HEK293 (cell line): Measurements from ENCODE around the gene HYLS1.
A peak's percentile ranks its signal among the peaks of the same experiment; 100 is the strongest.

Source experiments
- CTCF ChIA-PET: fragments of 350-600 bp; formaldehyde crosslinking; extraction: SDS; loops from one replicate; lab custom pipeline; 2021; ENCODE audit warnings: antibody characterized with exemption; lab: Yijun Ruan, JAX
- POLR2A ChIA-PET: fragments of 300-600 bp; formaldehyde crosslinking; extraction: SDS; loops from one replicate; lab custom pipeline; 2020; ENCODE audit warnings: antibody characterized with exemption, inconsistent platforms; lab: Yijun Ruan, JAX
- H3K27ac ChIP-seq: fragments of 200-500 bp; sonication (Bioruptor generic); 2 replicates; pipeline ENCODE4 v1.5.1; 2014; ENCODE audit warnings: low read depth, low read length, control low read depth, inconsistent platforms; ENCODE audit errors: extremely low read depth
- H3K36me3 ChIP-seq, 2 experiments: fragments of 200-500 bp in 1 of 2; sonication (Bioruptor generic) in 1 of 2; 1 replicate in 1 of 2; 2 replicates in 1 of 2; pipeline ENCODE4 v1.5.1; 2014 to 2017; ENCODE audit warnings: inconsistent platforms in 2 of 2, low read length in 2 of 2; ENCODE audit not compliant: control insufficient read depth in 2 of 2, insufficient read depth in 1 of 2
- H3K4me1 ChIP-seq: fragments of 200-500 bp; sonication (Bioruptor generic); 2 replicates; pipeline ENCODE4 v1.5.1; 2014; ENCODE audit warnings: mild to moderate bottlenecking, low read length, inconsistent platforms; ENCODE audit not compliant: control insufficient read depth, insufficient read depth
- H3K4me3 ChIP-seq: 2 replicates; pipeline ENCODE4 v1.5.1; 2011; ENCODE audit warnings: low read depth, mild to moderate bottlenecking, control low read depth, low read length, moderate library complexity
- H3K9me3 ChIP-seq: fragments of 200-500 bp; sonication (Bioruptor generic); 2 replicates; pipeline ENCODE4 v1.5.1; 2014; ENCODE audit warnings: low read depth, low read length, inconsistent platforms; ENCODE audit not compliant: control insufficient read depth, insufficient read depth
- HOXA7 ChIP-seq: sonication (generic); formaldehyde crosslinking; IDR thresholded peaks from 2 replicates; pipeline ENCODE4 v1.8.1; 2022; ENCODE audit warnings: missing genetic modification reagents, borderline replicate concordance
- KLF10 ChIP-seq: fragments of 450-650 bp; IDR thresholded peaks from 2 replicates; pipeline ENCODE4 v1.5.1; 2018; ENCODE audit warnings: missing biosample characterization, mild to moderate bottlenecking, missing genetic modification characterization
- REPIN1 ChIP-seq: fragments of 450-650 bp; formaldehyde crosslinking; IDR thresholded peaks from 2 replicates; pipeline ENCODE4 v1.5.1; 2017; ENCODE audit warnings: missing biosample characterization, missing genetic modification characterization, low read depth
- WT1 ChIP-seq: fragments of 450-650 bp; formaldehyde crosslinking; IDR thresholded peaks from 2 replicates; pipeline ENCODE4 v1.5.1; 2016; ENCODE audit warnings: missing biosample characterization, missing genetic modification characterization
- YY1 ChIP-seq: fragments of 450-650 bp; formaldehyde crosslinking; IDR thresholded peaks from 2 replicates; pipeline ENCODE4 v1.5.1; 2018; ENCODE audit warnings: missing biosample characterization, missing genetic modification characterization
- ZBTB20 ChIP-seq: fragments of 450-650 bp; formaldehyde crosslinking; IDR thresholded peaks from 2 replicates; pipeline ENCODE4 v1.5.1; 2016; ENCODE audit warnings: missing biosample characterization, missing genetic modification characterization
- ZFP41 ChIP-seq: fragments of 450-650 bp; formaldehyde crosslinking; IDR thresholded peaks from 2 replicates; pipeline ENCODE4 v1.5.1; 2016; ENCODE audit warnings: missing biosample characterization, missing genetic modification characterization, borderline replicate concordance
- ZNF114 ChIP-seq: fragments of 450-650 bp; formaldehyde crosslinking; IDR thresholded peaks from 2 replicates; pipeline ENCODE4 v1.5.0; 2017; ENCODE audit warnings: missing biosample characterization, missing genetic modification characterization
- ZNF121 ChIP-seq: fragments of 450-650 bp; formaldehyde crosslinking; IDR thresholded peaks from 2 replicates; pipeline ENCODE4 v1.5.1; 2016; ENCODE audit warnings: missing biosample characterization, missing genetic modification characterization
- ZNF155 ChIP-seq: fragments of 450-650 bp; formaldehyde crosslinking; IDR thresholded peaks from 2 replicates; pipeline ENCODE4 v1.5.1; 2016; ENCODE audit warnings: missing biosample characterization, missing genetic modification characterization
- ZNF169 ChIP-seq: fragments of 450-650 bp; formaldehyde crosslinking; IDR thresholded peaks from 2 replicates; pipeline ENCODE4 v1.5.1; 2016; ENCODE audit warnings: missing biosample characterization, missing genetic modification characterization
- ZNF239 ChIP-seq: fragments of 450-650 bp; formaldehyde crosslinking; IDR thresholded peaks from 2 replicates; pipeline ENCODE4 v1.5.1; 2016; ENCODE audit warnings: missing biosample characterization, missing genetic modification characterization
- ZNF558 ChIP-seq: fragments of 450-650 bp; formaldehyde crosslinking; IDR thresholded peaks from 2 replicates; pipeline ENCODE4 v1.5.1; 2016; ENCODE audit warnings: missing biosample characterization, missing genetic modification characterization
- ZNF664 ChIP-seq: fragments of 450-650 bp; formaldehyde crosslinking; IDR thresholded peaks from 2 replicates; pipeline ENCODE4 v1.5.1; 2016; ENCODE audit warnings: missing biosample characterization, missing genetic modification characterization
- ZNF677 ChIP-seq: fragments of 450-650 bp; IDR thresholded peaks from 2 replicates; pipeline ENCODE4 v1.5.0; 2018; ENCODE audit warnings: missing biosample characterization, mild to moderate bottlenecking, missing genetic modification characterization, moderate library complexity
- ZNF747 ChIP-seq: fragments of 450-650 bp; formaldehyde crosslinking; IDR thresholded peaks from 2 replicates; pipeline ENCODE4 v1.5.1; 2016; ENCODE audit warnings: missing biosample characterization, missing genetic modification characterization
- ZNF792 ChIP-seq: fragments of 450-650 bp; formaldehyde crosslinking; IDR thresholded peaks from 2 replicates; pipeline ENCODE4 v1.5.1; 2016; ENCODE audit warnings: missing biosample characterization, missing genetic modification characterization
- ZSCAN23 ChIP-seq: fragments of 450-650 bp; formaldehyde crosslinking; IDR thresholded peaks from 2 replicates; pipeline ENCODE4 v1.5.1; 2016; ENCODE audit warnings: missing biosample characterization, missing genetic modification characterization
- ZSCAN30 ChIP-seq: fragments of 450-650 bp; IDR thresholded peaks from 2 replicates; pipeline ENCODE4 v1.5.1; 2018; ENCODE audit warnings: missing biosample characterization, mild to moderate bottlenecking, missing genetic modification characterization, moderate library complexity
- TF ChIP-seq, protein P1 (sequence below): fragments of 450-650 bp; formaldehyde crosslinking; IDR thresholded peaks from 2 replicates; pipeline ENCODE4 v1.5.1; 2017; ENCODE audit warnings: missing biosample characterization, missing genetic modification characterization
- TF ChIP-seq, protein P2 (sequence below): fragments of 450-650 bp; IDR thresholded peaks from 2 replicates; pipeline ENCODE4 v1.5.1; 2018; ENCODE audit warnings: missing biosample characterization, mild to moderate bottlenecking, missing genetic modification characterization

HYLS1 gene

DNA sequence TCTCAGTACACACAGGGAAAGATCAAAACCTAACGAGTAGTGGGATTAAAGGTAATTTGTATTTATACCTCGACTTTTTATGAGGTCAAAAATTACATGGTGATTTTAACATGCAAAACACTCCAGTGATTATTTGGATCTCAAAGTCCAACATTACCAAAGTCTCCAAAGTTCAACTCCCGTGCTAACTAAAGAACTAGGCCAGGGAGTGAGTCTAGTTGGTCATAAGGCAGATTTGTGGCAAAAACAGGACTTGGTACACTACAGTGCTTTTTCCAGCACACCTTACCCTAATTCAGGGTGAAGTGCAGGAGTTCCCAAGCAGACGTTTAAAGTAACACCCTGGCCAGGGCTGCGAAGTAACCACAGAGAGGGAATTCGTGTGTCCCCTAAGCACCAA, 14.4 kb downstream of the HYLS1 start:
- Histone ChIP-seq H3K4me3 (no peak overlapping the region), H3K4me1 (no peaks in the 10 kb centered on the region), H3K9me3 (no peaks in the 10 kb centered on the region), H3K27ac (no peak overlapping the region), H3K36me3 (peaks cover 0 to 16% of the 10 kb centered on the region in 2 experiments; a peak in 2 of 3 replicates)
- TF ChIP-seq WT1 (tag by site-specific recombination): no peak
- TF ChIP-seq, protein P1, sequence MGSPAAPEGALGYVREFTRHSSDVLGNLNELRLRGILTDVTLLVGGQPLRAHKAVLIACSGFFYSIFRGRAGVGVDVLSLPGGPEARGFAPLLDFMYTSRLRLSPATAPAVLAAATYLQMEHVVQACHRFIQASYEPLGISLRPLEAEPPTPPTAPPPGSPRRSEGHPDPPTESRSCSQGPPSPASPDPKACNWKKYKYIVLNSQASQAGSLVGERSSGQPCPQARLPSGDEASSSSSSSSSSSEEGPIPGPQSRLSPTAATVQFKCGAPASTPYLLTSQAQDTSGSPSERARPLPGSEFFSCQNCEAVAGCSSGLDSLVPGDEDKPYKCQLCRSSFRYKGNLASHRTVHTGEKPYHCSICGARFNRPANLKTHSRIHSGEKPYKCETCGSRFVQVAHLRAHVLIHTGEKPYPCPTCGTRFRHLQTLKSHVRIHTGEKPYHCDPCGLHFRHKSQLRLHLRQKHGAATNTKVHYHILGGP (tag by site-specific recombination): no peak
- TF ChIP-seq ZNF169: no peak
- TF ChIP-seq ZNF677 (tag by site-specific recombination): no peak
- TF ChIP-seq ZNF558 (tag by site-specific recombination): no peak
- no peak for TF ChIP-seq ZBTB20 (tag by site-specific recombination)
- TF ChIP-seq, protein P2, sequence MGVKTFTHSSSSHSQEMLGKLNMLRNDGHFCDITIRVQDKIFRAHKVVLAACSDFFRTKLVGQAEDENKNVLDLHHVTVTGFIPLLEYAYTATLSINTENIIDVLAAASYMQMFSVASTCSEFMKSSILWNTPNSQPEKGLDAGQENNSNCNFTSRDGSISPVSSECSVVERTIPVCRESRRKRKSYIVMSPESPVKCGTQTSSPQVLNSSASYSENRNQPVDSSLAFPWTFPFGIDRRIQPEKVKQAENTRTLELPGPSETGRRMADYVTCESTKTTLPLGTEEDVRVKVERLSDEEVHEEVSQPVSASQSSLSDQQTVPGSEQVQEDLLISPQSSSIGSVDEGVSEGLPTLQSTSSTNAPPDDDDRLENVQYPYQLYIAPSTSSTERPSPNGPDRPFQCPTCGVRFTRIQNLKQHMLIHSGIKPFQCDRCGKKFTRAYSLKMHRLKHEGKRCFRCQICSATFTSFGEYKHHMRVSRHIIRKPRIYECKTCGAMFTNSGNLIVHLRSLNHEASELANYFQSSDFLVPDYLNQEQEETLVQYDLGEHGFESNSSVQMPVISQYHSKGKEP (tag by site-specific recombination): no peak
- no peak for TF ChIP-seq ZNF239 (tag by site-specific recombination)
- TF ChIP-seq ZNF664 (tag by site-specific recombination): no peak
- TF ChIP-seq ZNF792 (tag by site-specific recombination): no peak
- TF ChIP-seq KLF10 (tag by site-specific recombination): no peak
- ChIA-PET POLR2A (interaction anchor here (0.7 to 2.4 kb wide), 3 partner anchors 14 to 826 kb away, joined by 3 to 26 read pairs (median 7); partner anchors contain the start of gene HYLS1), CTCF (no interaction called here)

- Histone ChIP-seq H3K4me1 (no peaks in the 10 kb centered on the region), H3K4me3 (peak overlapping the region; percentile 77), H3K9me3 (no peaks in the 10 kb centered on the region), H3K36me3 (peaks cover 0 to 16% of the 10 kb centered on the region in 2 experiments; a peak in 2 of 3 replicates), H3K27ac (no peak overlapping the region)
- POLR2A ChIA-PET: interaction anchor here (0.5 to 2.4 kb wide), 11 partner anchors 8 to 827 kb away, joined by 3 to 26 read pairs (median 4); partner anchors contain the start of genes FAM118B, HYLS1, RPUSD4 and STT3A
- CTCF ChIA-PET: interaction anchor here (0.8 to 1.1 kb wide), 3 partner anchors 8 to 25 kb away, joined by 3 to 4 read pairs (median 3); no protein-coding TSS in a partner anchor
- TF ChIP-seq ZNF239 (tag by site-specific recombination) (no peak), ZSCAN23 (tag by site-specific recombination) (no peak), REPIN1 (no peak), ZNF114 (no peak), HOXA7 (no peak), ZNF121 (tag by site-specific recombination) (no peak), ZNF155 (tag by site-specific recombination) (no peak), ZNF747 (tag by site-specific recombination) (no peak), YY1 (tag by site-specific recombination) (no peak), ZSCAN30 (tag by site-specific recombination) (no peak), ZFP41 (no peak)
These were observed 14.9 kb downstream of the HYLS1 start for GRCh38 chr11:125902277-125902926.
